HG03064 (cell line): ENCODE results near the gene ARSB.
"Not testable (repeated sequence)": the region's sequence is repeated elsewhere in the genome, so short reads cannot be mapped to it uniquely, and the experiment has no call there.

Experiments
- ATAC-seq: cut with Tn5 transposase; IDR thresholded peaks from one replicate; pipeline ENCODE4 v1.9.1; 2021; ENCODE audit warnings: low read depth; ENCODE audit not compliant: unreplicated experiment

The ARSB gene

DNA sequence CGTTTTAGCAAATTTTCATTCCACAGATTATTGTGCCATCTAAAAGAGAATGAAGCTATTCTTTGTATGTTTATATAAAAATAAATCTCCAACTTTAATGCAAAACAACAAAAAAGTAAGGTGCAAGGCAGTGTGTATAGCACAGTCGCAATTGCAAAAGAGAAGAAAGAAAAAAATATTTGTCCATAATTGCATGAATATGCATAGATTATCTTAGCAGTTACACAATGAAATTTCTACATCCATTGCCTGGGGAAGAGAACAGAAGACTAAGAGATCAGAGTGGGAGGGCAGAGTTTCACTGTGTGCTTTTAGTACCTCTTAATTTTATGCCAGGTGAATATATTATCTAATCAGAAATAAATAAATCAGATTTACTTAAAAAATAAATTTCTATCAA lies 250.2 kb downstream of the ARSB start:
- no peak for ATAC-seq

DNA sequence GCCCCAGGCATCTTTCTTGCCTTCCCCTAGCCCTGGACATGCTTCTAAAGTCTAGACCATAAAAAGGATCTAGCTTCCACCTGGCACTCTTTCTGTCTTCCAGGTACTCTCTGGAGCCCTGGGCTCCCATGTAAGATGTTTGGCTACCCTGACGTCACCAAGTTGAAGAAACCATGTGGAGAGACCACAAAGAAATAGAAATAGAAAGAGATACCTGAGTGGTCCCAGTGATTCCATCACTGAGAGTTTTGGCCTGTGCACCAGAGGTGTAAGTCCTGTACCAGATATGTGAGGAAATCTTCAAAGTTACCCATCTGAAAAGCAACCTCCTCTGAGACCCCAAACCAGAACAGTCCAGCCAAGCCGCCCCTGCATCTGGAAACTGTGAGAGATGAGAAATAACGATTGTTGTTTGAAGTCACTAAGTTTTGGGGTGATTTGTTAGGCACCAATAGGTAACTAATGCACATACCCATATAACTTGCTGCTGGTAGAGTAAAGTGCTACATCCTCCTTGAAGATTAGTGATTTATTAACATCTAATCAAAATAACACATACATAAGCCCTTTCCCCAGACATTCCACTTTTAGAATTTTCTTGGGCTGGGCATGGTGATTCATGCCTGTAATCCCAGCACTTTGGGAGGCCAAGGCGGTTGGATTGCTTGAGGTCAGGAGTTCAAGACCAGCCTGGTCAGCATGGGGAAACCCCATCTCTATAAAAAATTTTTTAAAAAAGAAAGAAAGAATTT lies 250.8 kb downstream of the ARSB start:
- no peak for ATAC-seq

- not testable (repeated sequence) for ATAC-seq
Observed at GRCh38 chr5:78732721-78733120, 252.4 kb downstream of the ARSB start.

DNA sequence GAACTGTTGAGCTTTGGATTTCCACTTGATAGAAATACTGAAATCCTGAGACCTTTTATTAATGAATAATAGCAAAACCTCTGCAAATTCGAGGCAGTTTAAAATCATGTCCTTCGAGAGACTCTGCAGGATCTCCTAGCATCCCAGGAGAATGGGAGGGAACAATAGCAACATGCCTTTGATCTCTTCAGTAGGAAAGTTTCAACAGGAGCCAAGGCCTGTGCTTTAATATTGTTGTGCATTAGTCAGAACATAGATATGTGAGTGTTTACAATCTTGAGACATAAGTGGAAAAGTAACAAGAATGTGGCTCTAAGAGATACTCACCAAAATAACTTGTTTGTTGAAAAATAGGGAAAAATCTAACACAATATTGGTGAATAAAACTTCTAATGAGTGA lies 253.2 kb downstream of the ARSB start:
- no peak for ATAC-seq

DNA sequence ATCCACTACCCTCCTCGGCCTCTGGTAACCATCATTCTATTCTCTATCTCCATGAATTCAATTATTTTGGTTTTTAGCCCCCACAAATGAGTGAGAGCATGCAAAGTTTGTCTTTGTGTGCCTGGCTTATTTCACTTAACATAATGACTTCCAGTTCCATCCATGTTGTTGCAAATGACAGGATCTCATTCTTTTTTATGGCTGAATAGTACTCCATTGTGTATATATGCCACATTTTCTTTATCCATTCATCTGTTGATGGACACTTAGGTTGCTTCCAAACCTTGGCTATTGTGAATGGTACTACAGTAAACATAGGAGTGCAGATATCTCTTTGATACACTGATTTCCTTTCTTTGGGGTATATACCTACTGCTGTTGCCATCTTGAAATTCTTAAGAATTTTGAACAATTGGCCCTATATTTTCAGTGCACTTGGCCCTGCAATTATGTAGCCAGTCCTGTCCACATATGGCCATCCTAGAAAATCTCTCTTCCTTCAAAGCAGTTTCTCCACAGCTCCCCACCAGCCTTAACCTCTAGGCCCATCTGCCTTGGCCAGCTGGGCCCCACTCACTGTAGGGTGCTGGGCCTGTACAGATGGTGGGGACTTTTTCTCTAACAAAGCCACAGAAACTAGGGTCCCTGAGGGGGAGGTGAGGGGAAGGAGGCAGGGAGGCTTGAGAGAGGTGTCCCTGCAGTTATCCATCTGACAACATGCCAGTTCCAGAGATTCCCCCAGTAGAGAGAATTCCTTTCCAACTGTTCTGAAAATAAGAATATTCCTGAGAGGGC lies 254.6 kb downstream of the ARSB start:
- ATAC-seq = no peak

GRCh38 chr5:78727786-78728761 lies 257.0 kb downstream of the ARSB start:
- peak; percentile 74 for ATAC-seq
